GM12874 (cell line): ENCODE measurements around the gene STRIP1.

ENCODE experiments used
- CTCF ChIP-seq: IDR thresholded peaks from 2 replicates; pipeline ENCODE4 v1.5.1; 2011; ENCODE audit warnings: low read depth, mild to moderate bottlenecking, control low read depth, low read length, moderate library complexity; ENCODE audit not compliant: insufficient read depth

The STRIP1 gene

GRCh38 chr1:110002695-110003094 lies 31.7 kb upstream of the STRIP1 start:
- TF ChIP-seq CTCF: no peak

- TF ChIP-seq CTCF: no peak
Observed at GRCh38 chr1:110003747-110004428, 30.5 kb upstream of the STRIP1 start.

- TF ChIP-seq CTCF: no peak
Observed at GRCh38 chr1:110004583-110004982, 29.8 kb upstream of the STRIP1 start.

GRCh38 chr1:110005971-110006370 lies 28.5 kb upstream of the STRIP1 start:
- TF ChIP-seq CTCF: no peak

GRCh38 chr1:110006516-110006915 lies 27.9 kb upstream of the STRIP1 start:
- no peak for TF ChIP-seq CTCF

- no peak for TF ChIP-seq CTCF
Observed at GRCh38 chr1:110007046-110007830, 27.2 kb upstream of the STRIP1 start.

GRCh38 chr1:110008971-110009565 lies 25.4 kb upstream of the STRIP1 start:
- no peak for TF ChIP-seq CTCF
